RCC 7860 (cell line): ENCODE results near the gene PIM3.

ENCODE experiments used
- DNase-seq: peaks from one replicate; pipeline ENCODE4 v3.0.0-alpha.2; 2015; ENCODE audit warnings: low spot score
- FAIRE-seq: peaks from 2 replicates; lab custom pipeline; 2012; peaks lifted over from hg19 to GRCh38; lab: Jason Lieb, UNC

PIM3 gene

DNA sequence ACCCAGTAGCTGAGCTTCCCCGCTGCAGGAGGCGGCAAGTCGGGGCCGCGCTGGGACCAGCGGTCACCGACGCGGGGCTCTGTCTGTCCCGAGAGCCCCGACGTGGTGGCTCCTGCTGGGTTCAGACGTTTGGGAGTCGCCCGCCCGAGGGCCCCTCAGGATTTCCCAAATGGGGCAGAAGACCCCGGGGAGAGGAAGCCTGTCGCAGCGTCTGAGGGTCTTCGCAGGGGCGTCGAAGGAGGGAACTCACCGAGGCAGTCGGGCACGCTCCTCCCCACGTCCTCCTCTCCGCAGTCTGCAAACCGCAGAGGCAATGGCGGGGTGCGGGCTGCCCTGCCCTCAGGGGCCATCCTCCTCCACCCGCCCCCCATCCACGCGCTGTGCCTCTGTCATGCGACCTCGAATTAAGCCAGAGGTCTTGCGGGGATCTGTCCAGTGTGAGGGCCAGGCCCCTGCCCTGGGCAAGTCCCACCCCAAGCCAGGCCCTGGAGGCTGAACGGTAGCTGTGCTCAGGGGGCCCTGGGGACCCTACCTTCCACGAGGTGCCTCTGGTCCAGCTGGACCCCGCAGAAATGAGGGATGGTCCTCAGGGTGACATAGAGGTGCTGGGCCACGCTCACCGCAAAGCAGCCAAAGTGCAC is 39.5 kb downstream of the PIM3 start:
- no peak for DNase-seq
- no peak for FAIRE-seq

DNA sequence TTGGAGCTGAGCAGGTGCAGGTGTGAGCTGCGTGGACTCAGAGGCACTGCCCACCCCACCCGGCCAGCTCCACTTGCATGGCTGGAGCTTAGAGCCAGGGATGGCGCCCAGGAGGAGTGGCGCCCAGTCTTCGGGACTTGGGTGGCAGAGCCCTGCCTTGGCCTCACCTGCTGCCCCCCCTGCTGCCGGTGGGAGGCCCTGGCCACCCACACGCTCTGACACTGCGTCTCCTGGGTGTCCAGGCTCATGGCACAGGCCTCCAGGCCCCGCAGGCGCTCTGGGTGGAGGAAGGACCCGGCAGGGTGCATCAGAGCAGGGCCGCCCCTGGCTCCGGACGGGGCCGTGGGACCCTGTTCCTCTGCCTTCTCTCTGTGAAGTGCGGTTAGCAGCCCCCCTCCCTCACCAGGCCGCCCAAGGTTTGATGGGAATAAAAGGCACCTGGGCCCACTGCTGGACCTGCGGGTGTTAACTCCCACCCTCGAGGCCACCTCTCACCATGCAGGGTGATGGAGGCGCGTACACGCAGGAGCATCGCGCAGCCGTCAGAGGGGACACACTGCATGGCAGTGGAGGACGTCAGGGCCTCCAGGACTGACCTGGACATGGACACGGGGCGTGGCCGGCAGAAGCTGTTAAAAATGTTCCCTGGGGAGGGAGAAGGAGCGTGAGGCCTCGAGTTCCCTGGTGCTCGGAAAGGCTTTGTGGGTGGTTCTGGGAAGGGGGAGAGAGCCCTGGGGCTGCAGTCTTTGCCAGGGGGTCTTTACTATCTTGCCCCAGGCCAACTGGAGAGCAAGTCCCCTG is 40.2 kb downstream of the PIM3 start:
- DNase-seq (no peak), FAIRE-seq (no peak)

- no peak for FAIRE-seq
Measured at GRCh38 chr22:50001388-50002231, 41.0 kb downstream of the PIM3 start.

DNA sequence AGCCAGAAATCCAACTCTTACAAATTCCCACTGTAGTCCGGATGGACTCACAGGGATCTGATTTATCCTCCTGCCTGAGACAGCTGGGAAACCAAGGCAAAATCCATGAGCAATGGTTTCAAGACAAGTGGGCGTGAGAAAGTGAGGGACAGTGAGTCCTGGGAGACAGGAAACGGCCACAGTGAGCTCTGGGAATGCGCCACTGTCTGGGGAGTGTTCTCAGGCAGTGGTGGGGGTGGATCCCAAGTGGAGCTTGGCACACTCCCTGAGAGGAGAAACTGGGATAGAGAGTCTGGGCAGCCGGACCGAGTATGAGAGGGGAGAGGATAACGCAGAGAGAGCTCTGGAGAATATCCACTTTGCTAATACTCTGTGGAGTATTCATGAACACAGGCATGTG is 42.2 kb downstream of the PIM3 start:
- FAIRE-seq (no peak), DNase-seq (no peak)

More at GRCh38 chr22:50001388-50002231, 41.0 kb downstream of the PIM3 start:
- no peak for DNase-seq

DNA sequence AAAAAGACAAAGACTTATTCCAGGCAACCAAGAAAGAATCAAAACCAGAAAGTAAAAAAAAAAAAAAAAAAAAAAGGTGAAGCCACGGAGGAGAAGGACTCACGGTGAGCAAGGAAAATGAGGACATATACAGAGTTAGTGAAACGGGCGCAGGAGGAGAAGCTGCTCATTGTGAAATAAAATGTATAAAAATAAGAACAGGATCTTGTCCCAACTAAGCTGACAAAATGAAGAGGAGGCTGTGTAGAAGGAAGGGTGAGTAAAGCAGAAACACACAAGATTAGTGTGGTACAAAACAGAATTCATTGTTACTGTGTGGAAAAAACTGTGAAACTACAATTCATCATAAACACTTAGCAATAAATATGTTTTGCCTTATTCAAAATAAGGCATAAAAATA is 44.3 kb downstream of the PIM3 start:
- FAIRE-seq (no peak), DNase-seq (no peak)

GRCh38 chr22:50007057-50007511 is 46.5 kb downstream of the PIM3 start:
- DNase-seq (no peak), FAIRE-seq (no peak)

GRCh38 chr22:50008151-50009040 is 47.8 kb downstream of the PIM3 start:
- FAIRE-seq (no peak), DNase-seq (no peak)

GRCh38 chr22:50009251-50009650 is 48.7 kb downstream of the PIM3 start:
- FAIRE-seq (no peak), DNase-seq (no peak)

GRCh38 chr22:50009765-50010675 is 49.4 kb downstream of the PIM3 start:
- DNase-seq (no peak), FAIRE-seq (no peak)

- FAIRE-seq (no peak), DNase-seq (no peak)
Measured at GRCh38 chr22:50010676-50011446, 50.3 kb downstream of the PIM3 start.

DNA sequence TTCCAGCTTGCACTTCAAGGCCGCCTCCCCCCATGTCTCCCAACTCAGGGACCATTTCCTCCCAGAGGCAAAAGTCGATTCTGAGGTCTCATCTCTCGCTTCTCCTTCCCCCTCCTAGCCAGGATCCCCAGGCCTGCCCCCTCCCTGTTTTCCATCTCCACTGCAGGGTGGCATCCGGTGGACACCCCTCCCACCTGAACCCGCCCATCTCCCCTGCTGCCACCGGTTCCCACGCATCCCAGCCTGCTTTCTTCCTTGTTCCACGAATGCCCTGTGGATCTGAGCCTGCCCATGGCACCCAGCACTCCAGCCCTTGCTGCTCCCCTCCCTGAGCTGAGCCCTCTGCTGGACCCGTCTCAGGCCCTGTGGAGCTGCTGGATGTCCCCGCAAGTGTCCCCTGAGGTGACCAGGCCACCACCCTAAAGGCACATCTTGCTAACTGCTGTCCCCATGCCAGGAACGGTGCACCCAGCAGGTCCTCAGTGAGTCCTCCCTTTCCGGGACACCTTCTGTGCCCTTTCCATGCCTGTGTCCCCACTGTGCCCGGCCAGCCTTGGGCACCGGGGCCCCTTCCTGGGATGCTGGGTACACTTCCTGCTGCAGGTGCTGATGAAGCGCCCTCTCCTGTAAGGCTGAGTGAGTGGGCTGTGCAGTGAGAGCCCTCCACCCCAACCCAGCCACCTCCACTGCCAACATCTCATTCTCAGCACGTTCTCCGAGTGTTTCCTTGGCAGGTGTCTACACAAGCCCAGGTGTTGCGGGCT is 51.1 kb downstream of the PIM3 start:
- DNase-seq (no peak), FAIRE-seq (no peak)

DNA sequence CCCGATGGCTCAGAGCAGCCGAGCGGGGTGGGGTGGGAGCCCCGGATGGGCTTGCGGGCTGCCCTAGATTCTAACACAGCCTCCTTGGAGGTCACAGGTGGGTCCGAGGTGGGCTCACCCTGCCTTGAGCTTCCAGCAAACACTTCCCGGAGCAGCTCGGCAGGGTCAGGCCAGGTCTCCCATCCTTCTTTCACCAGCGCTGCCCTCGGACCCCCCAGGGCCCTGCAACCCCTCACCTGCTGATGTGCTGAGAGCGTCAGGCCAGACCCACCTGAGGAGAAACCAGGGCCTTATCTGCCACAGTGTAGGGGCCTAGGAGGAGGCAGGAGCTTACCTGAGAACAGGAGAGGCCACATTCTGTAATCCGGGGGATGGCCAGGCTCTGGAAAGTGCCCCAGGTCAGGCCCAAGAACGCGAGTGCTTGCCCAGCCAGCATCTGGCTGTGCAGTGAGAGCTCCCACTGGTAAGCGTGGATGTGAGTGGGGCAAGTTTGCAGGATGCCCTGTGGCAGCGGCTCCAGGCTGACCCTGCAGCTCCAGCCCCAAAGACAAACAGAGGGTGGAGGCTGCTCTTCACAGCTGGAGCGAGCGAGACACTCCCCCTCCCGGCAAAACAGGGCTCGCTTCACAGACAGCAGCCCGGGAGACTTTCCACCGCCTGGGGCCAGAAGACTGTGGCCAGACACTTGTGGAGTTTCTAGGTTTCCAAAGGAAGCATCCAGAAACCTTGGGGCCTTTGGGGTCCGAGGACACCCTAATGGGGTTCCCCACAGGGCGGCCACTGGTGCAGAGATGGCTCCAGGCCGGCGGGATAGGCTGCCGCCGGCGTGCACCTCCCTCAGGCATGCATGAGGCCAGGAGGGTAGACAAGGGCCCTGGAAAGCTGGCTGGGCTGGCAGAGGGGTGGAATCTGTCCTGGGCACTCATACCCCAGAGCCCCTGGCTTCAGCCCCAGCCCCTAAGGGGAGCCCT is 51.9 kb downstream of the PIM3 start, which contains the start of gene IL17REL:
Gene IL17REL (minus strand): TSS at position 555 of the 971 bp plus-strand sequence. CDS start 119 bp downstream, at position 436.
- DNase-seq (no peak), FAIRE-seq (no peak)
